AG10803 (cell line): ENCODE results near the gene ZNF138.

Experiments
- DNase-seq: peaks from one replicate; pipeline ENCODE4 v3.0.0; 2010; ENCODE audit warnings: low read depth
- H3K4me3 ChIP-seq: 2 replicates; pipeline ENCODE4 v1.5.1; 2011; ENCODE audit warnings: mild to moderate bottlenecking, low read length, control low read depth
- CTCF ChIP-seq: conservative IDR thresholded peaks from 2 replicates; pipeline ENCODE4 v1.5.1; 2011; ENCODE audit warnings: mild to moderate bottlenecking, low read length, control low read depth, inconsistent platforms

ZNF138 gene

GRCh38 chr7:64880322-64881297, 86.4 kb downstream of the ZNF138 start:
- no peak for TF ChIP-seq CTCF
- no peak for DNase-seq
- H3K4me3 ChIP-seq: no peak overlapping the region

GRCh38 chr7:64881461-64882287, 87.4 kb downstream of the ZNF138 start:
- TF ChIP-seq CTCF: no peak
- no peak for DNase-seq
- H3K4me3 ChIP-seq: no peak overlapping the region; the same call in 1 of the 2 replicates

GRCh38 chr7:64882341-64883112, 88.3 kb downstream of the ZNF138 start:
- peak; percentile 24 for DNase-seq
- no peak for TF ChIP-seq CTCF
- H3K4me3 ChIP-seq: peak overlapping the region; percentile 54
